Measurements from ENCODE around the gene NOC2L. TPM values are rescaled to one million over a fixed set of nuclear protein-coding genes. Genes with fewer than 3 reads are reported as not detected.
"Not testable (repeated sequence)": the region's sequence is repeated elsewhere in the genome, so short reads cannot be mapped to it uniquely, and the experiment has no call there.

NOC2L gene
- polyA plus RNA-seq, 1 donor, result 56.4 TPM

GRCh38 chr1:995665-996633, 36.9 kb upstream of the NOC2L start:
- no peak for DNase-seq

GRCh38 chr1:994546-994945, 35.5 kb upstream of the NOC2L start:
- not testable (repeated sequence) for DNase-seq

- DNase-seq, result no peak
Observed at GRCh38 chr1:993379-993995, 34.4 kb upstream of the NOC2L start.

- no peak for DNase-seq
Observed at GRCh38 chr1:992362-992761, 33.3 kb upstream of the NOC2L start.

GRCh38 chr1:991895-992294, 32.8 kb upstream of the NOC2L start:
- no peak for DNase-seq

GRCh38 chr1:991275-991674, 32.2 kb upstream of the NOC2L start:
- DNase-seq, result not testable (repeated sequence)

GRCh38 chr1:988061-988460, 29.0 kb upstream of the NOC2L start:
- not testable (repeated sequence) for DNase-seq

- DNase-seq, result no peak
Observed at GRCh38 chr1:985126-985525, 26.1 kb upstream of the NOC2L start.

- DNase-seq, result no peak
Observed at GRCh38 chr1:984476-984814, 25.4 kb upstream of the NOC2L start.

- DNase-seq, result no peak
Observed at GRCh38 chr1:983798-984475, 24.9 kb upstream of the NOC2L start.

GRCh38 chr1:982765-983436, 23.8 kb upstream of the NOC2L start:
- DNase-seq, result no peak

GRCh38 chr1:981955-982558, 23.0 kb upstream of the NOC2L start, which contains the start of gene PERM1:
PERM1 (minus strand) TSS chr1:982093; CDS start chr1:981029, 1,064 bp downstream.
- no peak for DNase-seq

- no peak for DNase-seq
Observed at GRCh38 chr1:981491-981954, 22.5 kb upstream of the NOC2L start.

- DNase-seq, result no peak
Observed at GRCh38 chr1:980602-981395, 21.7 kb upstream of the NOC2L start.

- DNase-seq, result no peak
Observed at GRCh38 chr1:980137-980571, 21.1 kb upstream of the NOC2L start.

- DNase-seq, result no peak
Observed at GRCh38 chr1:979744-980072, 20.7 kb upstream of the NOC2L start.

- no peak for DNase-seq
Observed at GRCh38 chr1:978835-979743, 20.0 kb upstream of the NOC2L start.

- no peak for DNase-seq
Observed at GRCh38 chr1:978069-978834, 19.2 kb upstream of the NOC2L start.

- not testable (repeated sequence) for DNase-seq
Observed at GRCh38 chr1:976791-977190, 17.7 kb upstream of the NOC2L start.
